KMS-11 (cell line): ENCODE results near the gene NTM.

Experiments used
- H2AFZ ChIP-seq: fragments of 200-600 bp; sonication (generic); 2 replicates; pipeline ENCODE4 v1.6.1; 2016; ENCODE audit warnings: antibody characterized with exemption, mixed run types, low read depth
- H3K27ac ChIP-seq: fragments of 200-600 bp; sonication (generic); 2 replicates; pipeline ENCODE4 v1.6.1; 2016; ENCODE audit warnings: mild to moderate bottlenecking, mixed run types
- H3K27me3 ChIP-seq: fragments of 200-600 bp; sonication (generic); 2 replicates; pipeline ENCODE4 v1.6.1; 2017; ENCODE audit warnings: mild to moderate bottlenecking, low read depth, mixed run types, moderate library complexity; ENCODE audit not compliant: insufficient read depth
- H3K36me3 ChIP-seq: fragments of 200-600 bp; sonication (generic); 2 replicates; pipeline ENCODE4 v1.6.1; 2017; ENCODE audit warnings: mild to moderate bottlenecking, mixed run types; ENCODE audit not compliant: insufficient read depth
- H3K4me1 ChIP-seq: fragments of 200-600 bp; sonication (generic); 2 replicates; pipeline ENCODE4 v1.6.1; 2016; ENCODE audit warnings: mild to moderate bottlenecking, low read depth, mixed run types; ENCODE audit not compliant: poor library complexity, severe bottlenecking
- H3K4me2 ChIP-seq: fragments of 200-600 bp; sonication (generic); 2 replicates; pipeline ENCODE4 v1.7.0; 2016; ENCODE audit warnings: mild to moderate bottlenecking, mixed run types
- H3K4me3 ChIP-seq: fragments of 200-600 bp; sonication (generic); IDR thresholded peaks from 2 replicates; pipeline ENCODE4 v1.6.1; 2017; ENCODE audit warnings: low read depth, low read length, mixed read lengths; ENCODE audit not compliant: insufficient read depth
- H3K79me2 ChIP-seq: fragments of 200-600 bp; sonication (generic); 2 replicates; pipeline ENCODE4 v1.6.1; 2016; ENCODE audit warnings: low read depth, mixed run types; ENCODE audit not compliant: insufficient read depth
- H3K9ac ChIP-seq: fragments of 200-600 bp; sonication (generic); 2 replicates; pipeline ENCODE4 v1.6.1; 2016; ENCODE audit warnings: mild to moderate bottlenecking, mixed run types
- H4K20me1 ChIP-seq: fragments of 200-600 bp; sonication (generic); 2 replicates; pipeline ENCODE4 v1.6.1; 2016; ENCODE audit warnings: mild to moderate bottlenecking, mixed run types; ENCODE audit not compliant: insufficient read depth
- TF ChIP-seq, protein P1 (sequence below): fragments of 200-600 bp; sonication (generic); conservative IDR thresholded peaks from 2 replicates; pipeline ENCODE4 v1.6.1; 2017; ENCODE audit warnings: low read depth, mild to moderate bottlenecking, antibody characterized with exemption, low read length, moderate library complexity, mixed read lengths

The NTM gene

DNA sequence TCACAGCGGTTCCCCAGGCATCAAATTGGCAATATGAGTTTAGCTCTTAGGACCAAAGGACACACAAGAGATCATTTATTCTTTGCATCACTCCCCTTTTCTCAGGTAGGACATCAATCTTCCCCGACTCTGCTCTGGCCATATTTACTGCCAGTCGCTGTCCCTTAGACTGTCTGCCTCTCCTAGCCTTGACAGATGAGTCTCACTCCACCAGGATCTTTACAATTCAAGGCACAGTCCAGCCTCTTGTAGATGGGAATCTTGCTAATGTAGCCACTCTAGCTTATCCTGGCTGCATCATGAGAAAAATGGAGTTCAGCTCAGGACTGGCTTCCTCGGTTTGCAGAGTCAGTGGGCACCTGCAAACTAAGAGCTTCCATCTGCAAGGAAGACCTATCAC is 915.2 kb downstream of the NTM start:
- no peaks in the 10 kb centered on the region for H3K36me3 ChIP-seq
- no peak overlapping the region for H2AFZ ChIP-seq
- H3K4me2 ChIP-seq = no peak overlapping the region
- no peak overlapping the region for H3K4me3 ChIP-seq
- peaks cover 20% of the 10 kb centered on the region for H3K4me1 ChIP-seq
- no peaks in the 10 kb centered on the region for H4K20me1 ChIP-seq
- H3K27me3 ChIP-seq = no peaks in the 10 kb centered on the region
- no peak overlapping the region for H3K9ac ChIP-seq
- no peaks in the 10 kb centered on the region for H3K79me2 ChIP-seq
- H3K27ac ChIP-seq = no peak overlapping the region
- TF ChIP-seq, protein P1, sequence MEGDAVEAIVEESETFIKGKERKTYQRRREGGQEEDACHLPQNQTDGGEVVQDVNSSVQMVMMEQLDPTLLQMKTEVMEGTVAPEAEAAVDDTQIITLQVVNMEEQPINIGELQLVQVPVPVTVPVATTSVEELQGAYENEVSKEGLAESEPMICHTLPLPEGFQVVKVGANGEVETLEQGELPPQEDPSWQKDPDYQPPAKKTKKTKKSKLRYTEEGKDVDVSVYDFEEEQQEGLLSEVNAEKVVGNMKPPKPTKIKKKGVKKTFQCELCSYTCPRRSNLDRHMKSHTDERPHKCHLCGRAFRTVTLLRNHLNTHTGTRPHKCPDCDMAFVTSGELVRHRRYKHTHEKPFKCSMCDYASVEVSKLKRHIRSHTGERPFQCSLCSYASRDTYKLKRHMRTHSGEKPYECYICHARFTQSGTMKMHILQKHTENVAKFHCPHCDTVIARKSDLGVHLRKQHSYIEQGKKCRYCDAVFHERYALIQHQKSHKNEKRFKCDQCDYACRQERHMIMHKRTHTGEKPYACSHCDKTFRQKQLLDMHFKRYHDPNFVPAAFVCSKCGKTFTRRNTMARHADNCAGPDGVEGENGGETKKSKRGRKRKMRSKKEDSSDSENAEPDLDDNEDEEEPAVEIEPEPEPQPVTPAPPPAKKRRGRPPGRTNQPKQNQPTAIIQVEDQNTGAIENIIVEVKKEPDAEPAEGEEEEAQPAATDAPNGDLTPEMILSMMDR = no peak

DNA sequence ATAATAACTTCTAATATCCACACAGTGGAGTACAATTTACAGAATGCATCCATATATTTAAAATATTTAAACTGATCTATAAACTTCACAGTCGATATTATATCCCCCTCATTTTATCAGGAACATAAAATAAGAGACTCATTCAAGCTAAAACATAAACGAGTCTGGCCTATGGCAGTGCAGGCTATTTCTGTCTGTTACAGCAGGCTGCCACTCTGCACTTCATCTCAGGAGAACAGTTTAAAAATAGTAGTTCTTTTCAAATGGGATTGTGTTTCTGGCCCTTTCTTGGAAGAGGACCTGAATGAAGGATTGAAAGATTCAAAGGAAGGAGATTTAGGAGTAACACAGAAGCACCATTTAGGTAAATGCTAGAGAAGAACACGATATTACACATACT is 915.7 kb downstream of the NTM start:
- H3K9ac ChIP-seq = no peak overlapping the region
- H3K4me1 ChIP-seq = peaks cover 21% of the 10 kb centered on the region
- H3K36me3 ChIP-seq = no peaks in the 10 kb centered on the region
- no peaks in the 10 kb centered on the region for H4K20me1 ChIP-seq
- no peak overlapping the region for H3K4me2 ChIP-seq
- H3K4me3 ChIP-seq = no peak overlapping the region
- H3K27ac ChIP-seq = no peak overlapping the region
- TF ChIP-seq, protein P1 = no peak
- H3K79me2 ChIP-seq = no peaks in the 10 kb centered on the region
- no peak overlapping the region for H2AFZ ChIP-seq
- H3K27me3 ChIP-seq = no peaks in the 10 kb centered on the region

GRCh38 chr11:132288036-132288435 is 917.6 kb downstream of the NTM start:
- H3K4me3 ChIP-seq = no peak overlapping the region
- H3K27ac ChIP-seq = no peak overlapping the region
- H3K4me1 ChIP-seq = peaks cover 21% of the 10 kb centered on the region
- no peaks in the 10 kb centered on the region for H3K36me3 ChIP-seq
- H4K20me1 ChIP-seq = no peaks in the 10 kb centered on the region
- H2AFZ ChIP-seq = no peak overlapping the region
- no peak overlapping the region for H3K9ac ChIP-seq
- H3K4me2 ChIP-seq = no peak overlapping the region
- TF ChIP-seq, protein P1 = no peak
- H3K27me3 ChIP-seq = no peaks in the 10 kb centered on the region
- H3K79me2 ChIP-seq = no peaks in the 10 kb centered on the region

DNA sequence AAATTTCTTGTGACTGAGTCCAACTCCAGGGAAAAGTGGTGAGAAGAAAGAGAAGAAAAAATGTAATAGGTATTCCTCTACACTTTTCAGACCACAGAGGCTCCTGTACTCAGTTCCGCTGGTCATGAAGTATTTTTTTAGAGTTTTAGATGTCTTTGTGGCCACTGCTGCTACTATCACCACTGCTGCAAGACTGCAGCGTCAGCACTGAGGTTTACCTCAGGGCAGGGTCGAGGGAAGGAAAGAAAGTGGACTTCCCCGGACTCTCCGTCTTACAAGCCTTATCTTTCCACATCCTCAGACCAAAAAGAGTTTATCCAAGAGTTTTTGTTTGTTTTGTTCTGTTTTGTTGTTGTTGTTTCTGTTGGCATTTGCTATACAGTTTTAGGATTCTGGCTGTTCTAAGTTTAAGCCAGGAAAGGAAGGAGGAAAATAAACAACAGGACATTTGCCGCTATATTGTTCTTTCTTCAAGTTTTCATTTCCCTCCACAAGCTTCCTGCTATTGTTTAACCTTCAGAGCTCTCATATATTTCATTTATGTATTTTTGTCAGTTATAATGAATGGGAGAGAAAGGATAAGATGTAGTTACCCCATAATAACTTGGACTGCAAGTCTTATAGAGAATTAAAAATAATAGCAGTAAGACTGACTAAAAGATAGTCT is 919.3 kb downstream of the NTM start:
- Histone ChIP-seq H3K79me2 (no peaks in the 10 kb centered on the region), H3K9ac (peak overlapping the region; percentile 8; the same call in 1 of the 2 replicates), H3K36me3 (no peaks in the 10 kb centered on the region), H3K27me3 (no peaks in the 10 kb centered on the region), H3K4me1 (peaks cover 21% of the 10 kb centered on the region), H3K4me2 (peak overlapping the region; percentile 89), H3K4me3 (no peak overlapping the region), H2AFZ (peak overlapping the region; percentile 59; the same call in 1 of the 2 replicates), H4K20me1 (no peaks in the 10 kb centered on the region), H3K27ac (peak overlapping the region; percentile 58)
- TF ChIP-seq, protein P1 = no peak
